GM12878 (cell line): Measurements from ENCODE around the gene CIAO2B. TPM values are rescaled to one million over a fixed set of nuclear protein-coding genes. Genes with fewer than 3 reads are reported as not detected.

Experiments
- ATAC-seq: fragments of 200-7000 bp; cut with Tn5 transposase; 3 replicates; pipeline ENCODE4 v1.9.1; 2020; ENCODE audit warnings: mild to moderate bottlenecking, moderate library complexity
- BruUV-seq: library from RNA; stranded (reverse); fragments of 400-500 nt; replicated peaks from 2 replicates; lab custom pipeline; 2021; lab: Mats Ljungman, UMichigan
- CTCF ChIA-PET: fragments of 300-600 bp; sonication (Branson Sonifier 250); formaldehyde crosslinking; extraction: SDS; loops from one replicate; lab custom pipeline; 2021; ENCODE audit warnings: inconsistent platforms; lab: Yijun Ruan, JAX
- POLR2A ChIA-PET: fragments of 350-600 bp; formaldehyde crosslinking; extraction: SDS; loops from one replicate; lab custom pipeline; 2021; ENCODE audit warnings: inconsistent platforms; lab: Charles Lee
- RAD21 ChIA-PET: fragments of 300-600 bp; sonication (Branson Sonifier 250); formaldehyde crosslinking; loops from one replicate; lab custom pipeline; 2023; ENCODE audit warnings: antibody characterized with exemption; ENCODE audit not compliant: unreplicated experiment; lab: Charles Lee
- SMC1A ChIA-PET: fragments of 300-600 bp; sonication (Branson Sonifier 250); formaldehyde crosslinking; loops from one replicate; lab custom pipeline; 2023; ENCODE audit not compliant: unreplicated experiment, uncharacterized antibody; lab: Charles Lee
- DNase-seq: peaks from one replicate; pipeline ENCODE4 v3.0.0-alpha.2; 2011; ENCODE audit warnings: low read depth, low spot score
- FAIRE-seq: peaks from 3 replicates; lab custom pipeline; 2011; peaks lifted over from hg19 to GRCh38; lab: Jason Lieb, UNC
- H2AFZ ChIP-seq: 2 replicates; pipeline ENCODE4 v1.6.0; 2011; ENCODE audit warnings: low read depth, low read length, control low read depth; ENCODE audit not compliant: control insufficient read depth
- H3K27ac ChIP-seq: 2 replicates; pipeline ENCODE4 v1.5.1; 2011; ENCODE audit warnings: control low read depth; ENCODE audit not compliant: control insufficient read depth, insufficient read depth
- H3K27me3 ChIP-seq, 2 experiments: replicated peaks in 1 of 2; 2 replicates each; pipeline versions ENCODE4 v1.6.0 to v1.6.1; 2011; ENCODE audit warnings: low read length in 1 of 2; ENCODE audit not compliant: control insufficient read depth in 2 of 2, insufficient read depth in 2 of 2
- H3K36me3 ChIP-seq, 2 experiments: 2 replicates each; pipeline ENCODE4 v1.5.1; 2011; ENCODE audit warnings: low read length in 1 of 2; ENCODE audit not compliant: control insufficient read depth in 2 of 2, insufficient read depth in 2 of 2
- H3K4me1 ChIP-seq: 2 replicates; pipeline ENCODE4 v1.6.1; 2011; ENCODE audit warnings: mild to moderate bottlenecking, low read length, moderate library complexity, mixed read lengths; ENCODE audit not compliant: control insufficient read depth, insufficient read depth
- H3K4me2 ChIP-seq: 2 replicates; pipeline ENCODE4 v1.6.0; 2011; ENCODE audit warnings: control low read depth; ENCODE audit not compliant: control insufficient read depth, insufficient read depth
- H3K4me3 ChIP-seq: fragments of 200-600 bp; sonication (generic); 2 replicates; pipeline ENCODE4 v1.5.1; 2016
- H3K79me2 ChIP-seq: 2 replicates; pipeline ENCODE4 v1.6.0; 2011; ENCODE audit warnings: low read length; ENCODE audit not compliant: control insufficient read depth, insufficient read depth
- H3K9ac ChIP-seq: 2 replicates; pipeline ENCODE4 v1.8.0; 2011; ENCODE audit warnings: low read length, control low read depth, mixed read lengths; ENCODE audit not compliant: control insufficient read depth, insufficient read depth
- H3K9me3 ChIP-seq: replicated peaks from 3 replicates; pipeline ENCODE4 v1.5.1; 2011; ENCODE audit warnings: mild to moderate bottlenecking, low read length; ENCODE audit not compliant: control insufficient read depth, insufficient read depth
- H4K20me1 ChIP-seq: 2 replicates; pipeline ENCODE4 v1.6.0; 2011; ENCODE audit not compliant: control insufficient read depth, insufficient read depth
- CEBPB ChIP-seq, 2 experiments: fragments of 150-350 bp in 1 of 2; IDR thresholded peaks; 2 replicates each; pipeline ENCODE4 v1.6.1; 2012 to 2014; ENCODE audit warnings: low read depth in 2 of 2, low read length in 2 of 2, borderline replicate concordance in 1 of 2, inconsistent platforms in 1 of 2
- IRF4 ChIP-seq: IDR thresholded peaks from 2 replicates; pipeline ENCODE4 v1.6.1; 2011; ENCODE audit warnings: low read depth, low read length
- RCOR1 ChIP-seq: conservative IDR thresholded peaks from 2 replicates; pipeline ENCODE4 v1.6.1; 2012; ENCODE audit warnings: low read depth, low read length, improper control_type of control experiment
- SREBF2 ChIP-seq: IDR thresholded peaks from 2 replicates; pipeline ENCODE4 v1.6.1; 2012; ENCODE audit warnings: mild to moderate bottlenecking, low read length
- WGBS: methylation state at CpG from one replicate; pipeline ENCODE4 v1.1.6; 2016; ENCODE audit warnings: low lambda C conversion rate; ENCODE audit not compliant: insufficient replicate concordance, insufficient coverage; ENCODE audit errors: missing lambda C conversion rate; 5-methylcytosine and 5-hydroxymethylcytosine counted together
- in situ Hi-C: fragments of 300-500 bp; cut with MboI; formaldehyde crosslinking; loops from 9 replicates; pipeline ENCODE4 v1.14.3; 2018; ENCODE audit warnings: mixed read lengths
- intact Hi-C: fragments of 100-400 bp; cut with micrococcal nuclease; formaldehyde crosslinking; loops from one replicate; pipeline ENCODE4 v1.14.2; 2022; ENCODE audit not compliant: unreplicated experiment
- polyA plus RNA-seq, 11 experiments: library from polyadenylated mRNA; depleted of rRNA in 4 of 11; unstranded in 6 of 11; stranded (reverse) in 5 of 11; fragments of >200 nt; fragmentation: Nextera tagmentation in 4 of 11; fragmentation: Illumina TruSeq in 1 of 11; extraction: Ambion mirVana in 4 of 11; extraction: Trizol in 1 of 11; gene quantifications; 1 replicate in 1 of 11; 2 replicates in 10 of 11; pipeline versions ENCODE4 v1.2.1 to v1.2.3, GENCODE V29; 2011 to 2016; ENCODE audit warnings: inconsistent platforms in 2 of 11, missing spikeins in 2 of 11, low read depth in 1 of 11
- total RNA-seq, 4 experiments: library from RNA; depleted of rRNA in 3 of 4; stranded (reverse); fragments of >200 nt in 3 of 4; fragmentation: Illumina TruSeq in 1 of 4; extraction: Trizol in 1 of 4; gene quantifications; 2 replicates each; pipeline versions ENCODE4 v1.2.1 to v1.2.3, GENCODE V29; 2013 to 2021
- TF ChIP-seq, protein P1 (sequence below): fragments of 450-650 bp; IDR thresholded peaks from 2 replicates; pipeline ENCODE4 v1.6.1; 2018; ENCODE audit warnings: mild to moderate bottlenecking, low read depth, moderate library complexity; ENCODE audit not compliant: partially characterized antibody
- TF ChIP-seq, protein P2 (sequence below): fragments of 150-350 bp; IDR thresholded peaks from 2 replicates; pipeline ENCODE4 v1.6.1; 2014; ENCODE audit warnings: mild to moderate bottlenecking, low read depth, low read length

CIAO2B gene
- total and polyA plus RNA-seq, 10 of the 15 experiments (the other 5 are each of a cell fraction or from before 2014, with no cell fraction given), result 76.4 to 241 (median 138) TPM

DNA sequence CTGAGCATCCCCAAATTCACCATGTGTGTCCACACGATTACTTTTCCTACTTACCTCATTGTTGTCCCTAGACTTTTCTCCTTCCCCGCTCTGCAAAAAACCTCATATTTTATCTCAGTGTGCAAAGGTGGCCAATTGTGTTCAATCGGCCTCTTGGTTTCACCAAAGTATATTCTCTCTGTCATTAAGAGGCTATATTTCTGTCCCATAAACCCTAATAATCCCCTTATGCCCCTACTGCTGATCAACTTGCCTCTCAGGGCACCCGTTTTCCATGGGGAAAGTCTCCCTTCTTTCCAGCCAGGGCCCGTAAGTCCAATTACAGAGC, 12.7 kb upstream of the CIAO2B start:
- ATAC-seq (no peak), FAIRE-seq (no peak)
- H2AFZ ChIP-seq, result no peak overlapping the region

More for the DNA sequence above, 12.7 kb upstream of the CIAO2B start:
- POLR2A ChIA-PET, result no interaction called here
- no peak overlapping the region for H3K27ac ChIP-seq
- SMC1A ChIA-PET, result interaction anchor here (0.6 kb wide), 1 partner anchor 226 kb away, joined by 3 read pairs; no protein-coding TSS in a partner anchor
- CTCF ChIA-PET, result interaction anchor here (0.6 to 2.2 kb wide), 12 partner anchors 12 to 275 kb away, joined by 3 to 8 read pairs (median 4); no protein-coding TSS in a partner anchor
- H3K27me3 ChIP-seq, result no peaks in the 10 kb centered on the region
- in situ Hi-C loops (no loop called here), intact Hi-C loops (loop anchor here (1.0 kb wide), 1 partner anchor 52 kb away; no protein-coding TSS in a partner anchor)
- no peak overlapping the region for H3K9ac ChIP-seq
- DNase-seq, result no peak
- H3K36me3 ChIP-seq, result no peaks in the 10 kb centered on the region; a peak in 1 of 4 replicates
- no peak overlapping the region for H3K4me2 ChIP-seq
- WGBS, result 10% methylated on average over 5 of the region's 5 CpGs
- RAD21 ChIA-PET, result interaction anchor here (0.7 to 1.1 kb wide), 2 partner anchors 14 to 71 kb away, joined by 3 to 6 read pairs; no protein-coding TSS in a partner anchor
- TF ChIP-seq SREBF2 (no peak), CEBPB (IDR thresholded peaks at IDR 0.05; ENCODE audit: borderline replicate concordance in 1 of 2, low read depth in 2 of 2, low read length in 2 of 2) (no peak), IRF4 (no peak), RCOR1 (no peak)
- TF ChIP-seq, protein P1, sequence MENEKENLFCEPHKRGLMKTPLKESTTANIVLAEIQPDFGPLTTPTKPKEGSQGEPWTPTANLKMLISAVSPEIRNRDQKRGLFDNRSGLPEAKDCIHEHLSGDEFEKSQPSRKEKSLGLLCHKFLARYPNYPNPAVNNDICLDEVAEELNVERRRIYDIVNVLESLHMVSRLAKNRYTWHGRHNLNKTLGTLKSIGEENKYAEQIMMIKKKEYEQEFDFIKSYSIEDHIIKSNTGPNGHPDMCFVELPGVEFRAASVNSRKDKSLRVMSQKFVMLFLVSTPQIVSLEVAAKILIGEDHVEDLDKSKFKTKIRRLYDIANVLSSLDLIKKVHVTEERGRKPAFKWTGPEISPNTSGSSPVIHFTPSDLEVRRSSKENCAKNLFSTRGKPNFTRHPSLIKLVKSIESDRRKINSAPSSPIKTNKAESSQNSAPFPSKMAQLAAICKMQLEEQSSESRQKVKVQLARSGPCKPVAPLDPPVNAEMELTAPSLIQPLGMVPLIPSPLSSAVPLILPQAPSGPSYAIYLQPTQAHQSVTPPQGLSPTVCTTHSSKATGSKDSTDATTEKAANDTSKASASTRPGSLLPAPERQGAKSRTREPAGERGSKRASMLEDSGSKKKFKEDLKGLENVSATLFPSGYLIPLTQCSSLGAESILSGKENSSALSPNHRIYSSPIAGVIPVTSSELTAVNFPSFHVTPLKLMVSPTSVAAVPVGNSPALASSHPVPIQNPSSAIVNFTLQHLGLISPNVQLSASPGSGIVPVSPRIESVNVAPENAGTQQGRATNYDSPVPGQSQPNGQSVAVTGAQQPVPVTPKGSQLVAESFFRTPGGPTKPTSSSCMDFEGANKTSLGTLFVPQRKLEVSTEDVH, result no peak
- TF ChIP-seq, protein P2, sequence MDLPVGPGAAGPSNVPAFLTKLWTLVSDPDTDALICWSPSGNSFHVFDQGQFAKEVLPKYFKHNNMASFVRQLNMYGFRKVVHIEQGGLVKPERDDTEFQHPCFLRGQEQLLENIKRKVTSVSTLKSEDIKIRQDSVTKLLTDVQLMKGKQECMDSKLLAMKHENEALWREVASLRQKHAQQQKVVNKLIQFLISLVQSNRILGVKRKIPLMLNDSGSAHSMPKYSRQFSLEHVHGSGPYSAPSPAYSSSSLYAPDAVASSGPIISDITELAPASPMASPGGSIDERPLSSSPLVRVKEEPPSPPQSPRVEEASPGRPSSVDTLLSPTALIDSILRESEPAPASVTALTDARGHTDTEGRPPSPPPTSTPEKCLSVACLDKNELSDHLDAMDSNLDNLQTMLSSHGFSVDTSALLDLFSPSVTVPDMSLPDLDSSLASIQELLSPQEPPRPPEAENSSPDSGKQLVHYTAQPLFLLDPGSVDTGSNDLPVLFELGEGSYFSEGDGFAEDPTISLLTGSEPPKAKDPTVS, result no peak
- TF ChIP-seq, all 136 proteins: peak for 0
- Histone ChIP-seq H3K4me1 (peaks cover 19% of the 10 kb centered on the region), H3K4me3 (no peak overlapping the region), H3K79me2 (no peaks in the 10 kb centered on the region), H3K9me3 (no peaks in the 10 kb centered on the region), H4K20me1 (no peaks in the 10 kb centered on the region)
- BruUV-seq, result no TSS peak
